GM21515 (cell line): ENCODE data around the gene ZNF286A.
"Not testable (repeated sequence)": the region's sequence is repeated elsewhere in the genome, so short reads cannot be mapped to it uniquely, and the experiment has no call there.

Experiments
- ATAC-seq: cut with Tn5 transposase; IDR thresholded peaks from one replicate; pipeline ENCODE4 v1.9.1; 2021; ENCODE audit not compliant: unreplicated experiment

Gene ZNF286A

DNA sequence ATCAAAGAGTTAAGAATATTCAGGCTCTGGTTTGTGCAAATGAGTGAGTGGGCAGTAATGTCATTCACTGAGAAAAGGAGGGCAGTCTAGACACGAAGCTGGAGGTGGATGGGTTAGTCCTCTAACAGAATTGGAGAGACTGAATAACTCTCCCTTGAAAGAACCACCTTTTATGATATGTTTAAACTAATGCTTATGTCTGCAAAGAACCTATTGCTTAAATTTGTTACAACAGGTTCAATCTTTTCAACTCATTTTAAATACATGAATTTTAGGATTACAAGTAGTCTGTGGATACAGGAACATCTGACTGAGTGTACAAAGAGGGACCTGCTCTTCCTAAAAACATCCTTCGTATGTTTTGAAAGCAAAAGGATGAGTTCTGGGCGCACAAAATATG is 585 bp upstream of the ZNF286A start:
- ATAC-seq: not testable (repeated sequence)

GRCh38 chr17:15699937-15700336 is 385 bp downstream of the ZNF286A start:
- ATAC-seq: not testable (repeated sequence)

DNA sequence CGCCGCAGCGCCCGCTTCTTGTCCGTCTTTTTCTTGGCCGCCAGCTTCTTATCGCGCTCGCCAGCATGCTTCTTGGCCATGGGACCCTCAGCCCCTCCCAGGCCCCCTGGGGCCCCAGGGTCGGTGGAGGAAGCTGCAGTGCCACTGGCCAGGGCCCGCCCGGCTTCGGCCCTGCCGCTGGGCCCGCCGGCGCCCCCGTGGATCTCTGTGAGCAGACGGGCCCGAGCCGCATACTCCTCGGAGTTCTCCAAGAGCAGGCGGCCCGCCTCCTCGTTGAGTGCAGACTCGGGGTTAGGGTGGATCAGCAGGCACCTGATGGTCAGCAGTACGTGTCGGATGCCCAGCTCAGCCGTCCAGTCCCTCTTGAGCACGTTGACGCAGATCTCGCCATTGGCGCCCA is 4.7 kb downstream of the ZNF286A start:
- not testable (repeated sequence) for ATAC-seq

DNA sequence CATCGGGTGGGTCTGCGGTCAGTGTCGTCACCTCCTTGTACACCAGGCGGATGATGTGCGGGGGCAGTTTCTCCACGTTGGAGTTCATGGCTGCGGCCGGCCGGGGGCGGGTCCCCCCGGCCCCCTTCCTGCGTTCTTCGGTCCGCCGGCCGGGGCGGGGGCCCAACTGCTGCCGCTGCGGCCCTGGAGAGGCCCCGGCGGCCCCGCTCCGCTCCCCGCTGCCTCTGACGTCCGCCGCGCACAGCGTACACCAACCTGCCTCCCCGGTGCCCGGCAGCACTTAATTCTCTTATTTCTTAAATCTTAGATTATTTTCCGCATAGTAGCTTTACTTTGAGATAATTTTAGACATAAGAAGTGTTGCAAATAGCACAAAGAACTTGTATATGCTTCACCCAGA is 5.3 kb downstream of the ZNF286A start:
- not testable (repeated sequence) for ATAC-seq

DNA sequence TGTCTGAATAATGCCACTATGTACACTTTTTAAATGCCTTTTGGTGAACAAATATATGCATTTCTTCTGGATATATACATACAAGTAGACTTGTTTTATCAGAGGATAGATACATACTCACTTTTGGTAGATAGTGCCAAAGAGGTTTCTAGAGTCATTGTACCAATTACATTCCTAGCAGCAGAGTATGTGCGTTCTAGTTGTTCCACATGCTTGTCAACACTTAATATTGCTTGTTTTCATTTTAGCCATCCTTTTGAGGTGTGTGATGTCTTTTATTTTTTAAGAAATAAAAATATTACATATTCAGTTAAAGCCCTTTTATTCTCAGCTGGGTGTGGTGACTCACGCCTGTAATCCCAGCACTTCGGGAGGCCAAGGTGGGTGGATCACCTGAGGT is 9.3 kb downstream of the ZNF286A start:
- not testable (repeated sequence) for ATAC-seq

DNA sequence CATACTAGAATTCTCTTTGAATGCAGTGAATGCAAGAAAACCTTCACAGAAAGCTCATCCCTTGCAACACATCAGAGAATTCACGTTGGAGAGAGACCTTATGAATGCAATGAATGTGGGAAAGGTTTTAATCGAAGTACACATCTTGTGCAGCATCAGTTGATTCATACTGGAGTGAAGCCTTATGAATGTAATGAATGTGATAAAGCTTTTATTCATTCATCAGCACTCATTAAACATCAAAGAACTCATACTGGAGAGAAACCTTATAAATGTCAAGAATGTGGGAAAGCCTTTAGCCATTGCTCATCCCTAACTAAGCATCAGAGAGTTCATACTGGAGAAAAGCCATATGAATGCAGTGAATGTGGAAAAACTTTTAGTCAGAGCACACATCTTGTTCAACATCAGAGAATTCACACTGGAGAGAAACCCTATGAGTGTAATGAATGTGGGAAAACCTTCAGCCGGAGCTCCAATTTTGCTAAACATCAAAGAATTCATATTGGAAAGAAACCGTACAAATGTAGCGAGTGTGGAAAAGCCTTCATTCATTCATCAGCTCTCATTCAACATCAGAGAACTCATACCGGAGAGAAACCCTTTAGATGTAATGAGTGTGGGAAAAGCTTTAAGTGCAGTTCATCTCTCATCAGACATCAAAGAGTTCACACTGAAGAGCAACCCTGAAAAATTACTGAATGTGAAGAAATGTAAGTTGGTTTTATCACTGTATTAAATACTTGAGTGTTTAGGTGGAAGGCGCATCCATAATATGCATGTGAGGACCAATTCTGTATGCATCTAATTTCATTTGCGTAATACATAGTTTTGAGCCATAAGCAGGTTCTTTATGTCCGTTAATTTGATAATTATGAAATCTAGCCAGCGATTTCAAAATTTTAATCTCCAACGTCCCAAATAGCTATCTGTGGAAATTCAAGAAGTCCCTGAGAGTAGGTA is 17.3 kb downstream of the ZNF286A start:
- not testable (repeated sequence) for ATAC-seq

GRCh38 chr17:15730535-15730934 is 31.0 kb downstream of the ZNF286A start:
- ATAC-seq: not testable (repeated sequence)

DNA sequence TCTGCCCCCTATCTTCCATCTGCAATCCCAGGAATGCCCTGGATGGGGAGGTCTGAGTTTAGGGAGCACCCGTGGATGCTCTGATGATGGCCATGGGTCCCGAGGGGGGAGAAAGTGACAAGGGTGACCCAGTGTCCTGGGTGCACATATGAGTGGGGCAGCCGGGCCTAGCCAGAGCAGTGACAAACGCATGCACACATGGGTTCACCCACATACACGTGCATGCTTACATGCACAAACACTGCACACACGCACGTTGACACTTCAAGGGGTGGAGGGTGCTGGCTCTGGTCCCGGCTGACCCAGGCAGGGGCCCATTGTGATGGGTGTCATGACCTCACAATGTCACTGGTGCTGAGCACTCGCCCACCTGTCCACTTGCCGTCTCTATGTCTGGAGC is 32.3 kb downstream of the ZNF286A start, which contains the start of gene TBC1D26:
TSS of gene TBC1D26 (plus strand) at position 384 of the 400 bp plus-strand sequence. CDS start 3,066 bp downstream, outside the sequence.
- not testable (repeated sequence) for ATAC-seq

DNA sequence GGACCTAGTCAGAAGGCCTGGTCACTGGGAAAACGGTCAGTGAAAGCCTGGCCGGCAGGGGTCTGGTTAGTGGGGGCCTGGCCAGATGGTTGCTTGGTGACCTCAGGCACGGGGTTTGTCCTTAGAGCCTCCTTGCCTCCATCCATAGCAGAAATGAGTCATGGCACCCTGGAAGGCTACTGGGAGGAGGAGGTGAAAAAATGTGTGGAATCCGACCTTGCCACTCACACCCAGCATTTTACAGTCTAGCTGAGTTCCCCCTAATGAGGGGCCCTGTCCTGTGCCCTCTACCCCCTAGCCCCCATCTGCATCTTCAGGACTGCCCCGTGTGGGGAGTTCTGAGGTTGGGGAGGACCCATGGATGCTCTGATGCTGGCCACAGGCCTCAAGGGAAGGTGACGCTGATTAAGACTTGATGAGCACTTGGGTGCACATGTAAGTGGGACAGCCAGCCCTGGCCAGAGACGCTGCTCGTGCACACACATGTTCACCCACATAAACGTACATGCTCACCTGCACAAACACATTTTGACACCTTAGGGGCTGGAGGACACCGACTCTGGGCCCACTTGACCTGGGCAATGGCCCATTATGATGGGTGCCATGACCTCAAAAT is 33.7 kb downstream of the ZNF286A start:
- ATAC-seq: not testable (repeated sequence)

DNA sequence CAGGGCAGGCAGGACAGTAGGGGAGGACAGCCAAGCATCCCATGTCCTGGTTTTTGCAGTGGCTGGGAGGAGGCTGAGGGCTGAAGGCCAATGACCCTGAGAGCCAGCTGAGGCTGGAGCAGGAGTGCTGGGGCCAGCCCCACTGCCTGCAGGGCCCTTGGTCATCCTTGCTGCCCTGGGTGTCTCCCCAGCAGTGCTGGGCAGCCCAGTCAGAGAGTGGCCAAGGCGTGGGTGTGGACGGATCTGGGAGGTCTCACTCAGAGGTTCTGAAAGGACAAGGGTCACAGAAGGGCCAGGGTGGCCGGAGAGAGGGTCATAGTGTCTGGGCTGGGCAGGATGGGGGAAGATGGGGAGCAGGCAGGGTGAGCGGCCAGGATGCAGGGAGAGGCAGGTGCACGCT is 37.0 kb downstream of the ZNF286A start:
- not testable (repeated sequence) for ATAC-seq

- ATAC-seq: no peak
These were observed 38.5 kb downstream of the ZNF286A start for GRCh38 chr17:15738066-15738465.

GRCh38 chr17:15739259-15739658 is 39.7 kb downstream of the ZNF286A start:
- not testable (repeated sequence) for ATAC-seq

DNA sequence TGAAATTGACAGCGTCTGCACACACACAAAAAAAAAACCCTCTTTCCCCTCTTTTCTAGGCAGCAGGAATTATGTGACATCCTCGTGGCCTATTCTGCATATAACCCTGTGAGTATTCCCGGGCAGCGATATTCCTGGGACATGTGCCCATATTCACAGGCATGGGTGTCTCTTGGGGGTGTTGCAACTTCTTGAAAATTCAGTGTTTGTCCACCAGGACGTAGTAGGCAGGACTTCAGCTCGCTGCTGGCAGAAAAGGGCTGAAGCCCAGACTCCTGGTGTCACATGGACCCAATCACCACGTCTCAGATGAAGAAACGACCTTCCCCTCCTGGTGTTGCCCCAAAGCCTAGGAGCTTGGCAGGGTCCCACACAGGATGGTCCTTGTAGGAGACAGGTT is 40.5 kb downstream of the ZNF286A start:
- not testable (repeated sequence) for ATAC-seq

- no peak for ATAC-seq
These were observed 41.1 kb downstream of the ZNF286A start for GRCh38 chr17:15740570-15741120.

DNA sequence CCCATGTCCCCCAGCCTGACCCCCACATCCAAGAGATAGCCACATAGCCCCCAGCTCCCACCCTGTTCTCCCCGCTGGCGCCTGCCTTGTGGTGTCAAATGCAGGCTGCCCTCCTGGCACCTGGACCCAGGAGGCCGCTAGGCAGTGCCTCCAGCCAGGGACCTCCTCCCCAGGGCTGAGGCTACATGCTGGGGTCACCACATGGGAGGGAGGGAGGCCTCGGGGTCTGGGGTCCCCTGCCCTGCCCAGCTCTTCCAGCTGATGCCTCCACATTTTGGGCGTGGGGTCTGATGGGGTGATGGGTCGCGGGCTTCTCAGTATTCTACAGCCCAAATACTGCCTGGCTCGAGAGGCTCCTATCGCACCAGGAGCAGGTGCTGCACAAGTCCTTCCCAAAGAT is 42.1 kb downstream of the ZNF286A start:
- no peak for ATAC-seq

- ATAC-seq: no peak
These were observed 42.7 kb downstream of the ZNF286A start for GRCh38 chr17:15742051-15742795.

GRCh38 chr17:15742921-15743320 is 43.4 kb downstream of the ZNF286A start:
- no peak for ATAC-seq

GRCh38 chr17:15744074-15744676 is 44.6 kb downstream of the ZNF286A start:
- ATAC-seq: no peak

GRCh38 chr17:15744885-15745284 is 45.3 kb downstream of the ZNF286A start:
- no peak for ATAC-seq

DNA sequence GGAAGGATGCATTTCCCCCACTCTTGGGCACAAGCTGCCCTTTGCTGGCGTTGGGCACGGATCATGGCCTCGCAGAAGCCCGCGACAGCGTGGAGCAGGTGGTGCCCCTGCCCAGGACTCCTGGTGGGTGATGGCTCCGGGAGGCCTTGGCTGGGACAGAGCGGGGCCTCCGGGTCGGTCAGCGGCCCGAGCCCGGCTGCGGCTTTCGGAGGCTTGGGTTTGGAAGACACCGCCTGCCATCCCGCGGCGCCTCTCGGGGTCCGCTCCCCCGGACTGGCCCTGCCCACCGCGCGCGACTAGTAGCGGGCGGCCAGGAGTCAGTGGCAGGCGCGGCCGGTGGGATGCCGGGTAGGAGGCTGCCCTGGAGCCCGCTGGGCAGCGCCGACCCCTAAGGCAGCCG is 49.9 kb downstream of the ZNF286A start:
- not testable (repeated sequence) for ATAC-seq
